DOHH2 (cell line): ENCODE results near the gene AP3S1.

Experiments
- CTCF ChIP-seq: fragments of 200-600 bp; sonication (generic); IDR thresholded peaks from one replicate; pipeline ENCODE4 v1.5.1; 2014; ENCODE audit warnings: antibody characterized with exemption, mild to moderate bottlenecking, low read depth, low read length; ENCODE audit not compliant: poor library complexity, severe bottlenecking
- EZH2phosphoT487 ChIP-seq: fragments of 200-600 bp; sonication (generic); IDR thresholded peaks from 2 replicates; pipeline ENCODE4 v1.6.1; 2017; ENCODE audit warnings: borderline replicate concordance, mild to moderate bottlenecking, antibody characterized with exemption, low read length, moderate library complexity, mixed read lengths

DNA sequence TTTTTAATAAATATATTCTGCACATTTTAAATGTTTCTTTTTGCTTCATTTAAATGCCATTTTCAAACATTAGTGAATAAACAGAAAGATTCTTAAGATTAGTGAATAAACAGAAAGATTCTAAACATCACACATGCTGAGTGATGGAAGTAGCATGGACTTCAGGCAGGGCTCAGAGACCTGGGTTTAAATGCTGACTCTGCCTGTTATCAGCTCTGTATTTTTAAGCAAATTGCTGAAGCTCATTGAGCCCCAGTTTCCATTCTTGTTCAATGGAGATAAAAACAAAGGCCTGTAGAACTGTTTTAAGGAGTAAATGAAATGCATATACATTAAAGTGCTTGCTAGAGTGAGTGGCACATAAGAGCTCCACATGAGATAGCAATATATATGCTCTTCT, 112.4 kb downstream of the AP3S1 start:
- TF ChIP-seq CTCF (no peak), EZH2phosphoT487 (no peak)
